WTC11 (cell line): ENCODE data around the gene OPCML.

Experiments used
- CBFB ChIP-seq: sonication (generic); formaldehyde crosslinking; IDR thresholded peaks from 2 replicates; pipeline ENCODE4 v1.8.1; 2022; ENCODE audit warnings: mild to moderate bottlenecking, low read depth, missing genetic modification reagents
- CTCF ChIP-seq: fragments of 200-600 bp; IDR thresholded peaks from 2 replicates; pipeline ENCODE4 v1.8.0; 2022; ENCODE audit warnings: antibody characterized with exemption
- E2F1 ChIP-seq: sonication (generic); formaldehyde crosslinking; IDR thresholded peaks from 2 replicates; pipeline ENCODE4 v1.8.0; 2022; ENCODE audit warnings: mild to moderate bottlenecking, missing genetic modification reagents
- FOXJ3 ChIP-seq: sonication (generic); formaldehyde crosslinking; IDR thresholded peaks from 2 replicates; pipeline ENCODE4 v1.9.0; 2021; ENCODE audit warnings: missing genetic modification reagents, mild to moderate bottlenecking, borderline replicate concordance
- FOXK1 ChIP-seq: sonication (generic); formaldehyde crosslinking; IDR thresholded peaks from 2 replicates; pipeline ENCODE4 v1.8.0; 2022; ENCODE audit warnings: mild to moderate bottlenecking, moderate library complexity, missing genetic modification reagents
- GABPB1 ChIP-seq: sonication (generic); formaldehyde crosslinking; IDR thresholded peaks from 2 replicates; pipeline ENCODE4 v1.8.1; 2023; ENCODE audit warnings: mild to moderate bottlenecking, missing genetic modification reagents
- IRF1 ChIP-seq: sonication (generic); formaldehyde crosslinking; IDR thresholded peaks from 2 replicates; pipeline ENCODE4 v1.8.0; 2023; ENCODE audit warnings: missing genetic modification reagents
- JUN ChIP-seq: sonication (generic); formaldehyde crosslinking; IDR thresholded peaks from 2 replicates; pipeline ENCODE4 v1.8.0; 2023; ENCODE audit warnings: mild to moderate bottlenecking, missing genetic modification reagents
- KAT7 ChIP-seq: sonication (generic); formaldehyde crosslinking; IDR thresholded peaks from 2 replicates; pipeline ENCODE4 v1.8.1; 2023; ENCODE audit warnings: missing genetic modification reagents, mild to moderate bottlenecking, borderline replicate concordance
- MAX ChIP-seq: sonication (generic); formaldehyde crosslinking; IDR thresholded peaks from 2 replicates; pipeline ENCODE4 v1.8.0; 2022; ENCODE audit warnings: mild to moderate bottlenecking, missing genetic modification reagents
- NFATC4 ChIP-seq: fragments of 250-450 bp; sonication (Bioruptor Pico); IDR thresholded peaks from 2 replicates; pipeline ENCODE4 v1.9.0; 2021; ENCODE audit warnings: mild to moderate bottlenecking
- SP1 ChIP-seq: sonication (generic); formaldehyde crosslinking; conservative IDR thresholded peaks from 2 replicates; pipeline ENCODE4 v1.8.1; 2022; ENCODE audit warnings: missing genetic modification reagents
- USF2 ChIP-seq: sonication (generic); formaldehyde crosslinking; IDR thresholded peaks from 2 replicates; pipeline ENCODE4 v1.8.1; 2023; ENCODE audit warnings: mild to moderate bottlenecking, missing genetic modification reagents, moderate library complexity

- TF ChIP-seq FOXK1 (CRISPR knock-in tag), result no peak
- no peak for TF ChIP-seq CTCF
- no peak for TF ChIP-seq E2F1 (CRISPR knock-in tag)
- TF ChIP-seq GABPB1 (CRISPR knock-in tag), result no peak
- TF ChIP-seq CBFB (CRISPR knock-in tag), result no peak
- no peak for TF ChIP-seq USF2 (CRISPR knock-in tag)
- no peak for TF ChIP-seq NFATC4 (CRISPR knock-in tag)
- TF ChIP-seq SP1 (CRISPR knock-in tag), result no peak
- TF ChIP-seq JUN, result no peak
- TF ChIP-seq KAT7 (CRISPR knock-in tag), result no peak
- TF ChIP-seq IRF1 (CRISPR knock-in tag), result no peak
- TF ChIP-seq FOXJ3 (CRISPR knock-in tag), result no peak
- TF ChIP-seq MAX (CRISPR knock-in tag), result no peak
Measured at GRCh38 chr11:133383201-133383600, 149.1 kb downstream of the OPCML start.
